Left colon (tissue), 2 donors: ENCODE measurements around the gene GDPD4. TPM values are rescaled to one million over a fixed set of nuclear protein-coding genes. Genes with fewer than 3 reads are reported as not detected.

Source experiments
- ATAC-seq: fragments of 200-7000 bp; cut with Tn5 transposase; one replicate; pipeline ENCODE4 v1.9.1; 2020; ENCODE audit warnings: mild to moderate bottlenecking, moderate library complexity
- DNase-seq, 2 donors: peaks; one replicate each; pipeline ENCODE4 v3.0.0-alpha.2; 2020
- intact Hi-C, 2 donors: fragments of 100-400 bp; cut with DNase I in 1 of 2; cut with micrococcal nuclease in 1 of 2; formaldehyde crosslinking; loops; one replicate each; pipeline versions ENCODE4 v1.11.2 to v1.14.0; 2022; cut with DNase I, micrococcal nuclease
- long read RNA-seq: library from polyadenylated mRNA; unstranded; transcript quantifications from one replicate; pipeline ENCODE4 v2.0.0, GENCODE V29; 2021
- total RNA-seq, 2 donors: library from RNA; stranded (reverse); fragmentation: NEBNext Ultra II Directional; extraction: Animal tissue kit (Norgen Biotek cat#: 25700); gene quantifications; one replicate each; pipeline ENCODE4 v1.2.1, GENCODE V29; 2021
- donor health status: DM: no; HTN: no; CAD: no.
- donor health status: DM: yes; HTN: yes; CAD: no.

Gene GDPD4
- total RNA-seq = not detected
- long read RNA-seq = 0 reads

- DNase-seq (no peak), ATAC-seq (no peak)
- intact Hi-C loops = no loop called here
Measured at GRCh38 chr11:77301510-77301909, at the start of gene GDPD4. Gene GDPD4, minus strand, starts transcription at chr11:77301686. Its CDS starts 16,549 bp downstream, at chr11:77285137.

GRCh38 chr11:77347948-77348347 lies 46.5 kb upstream of the GDPD4 start:
- DNase-seq (no peak), ATAC-seq (no peak)
- intact Hi-C loops = no loop called here

GRCh38 chr11:77346906-77347603 lies 45.6 kb upstream of the GDPD4 start:
- DNase-seq (no peak), ATAC-seq (no peak)
- intact Hi-C loops = no loop called here

GRCh38 chr11:77345621-77346020 lies 44.1 kb upstream of the GDPD4 start:
- no peak for ATAC-seq
- intact Hi-C loops = no loop called here
- no peak for DNase-seq

- ATAC-seq = no peak
- intact Hi-C loops = no loop called here
Measured at GRCh38 chr11:77340501-77340900, 39.0 kb upstream of the GDPD4 start.

GRCh38 chr11:77332259-77332658 lies 30.8 kb upstream of the GDPD4 start:
- intact Hi-C loops = no loop called here
- ATAC-seq = no peak
- no peak for DNase-seq

More at GRCh38 chr11:77340501-77340900, 39.0 kb upstream of the GDPD4 start:
- DNase-seq = no peak

GRCh38 chr11:77325159-77325558 lies 23.7 kb upstream of the GDPD4 start:
- intact Hi-C loops = no loop called here

GRCh38 chr11:77324508-77324907 lies 23.0 kb upstream of the GDPD4 start:
- DNase-seq (no peak), ATAC-seq (no peak)
- intact Hi-C loops = no loop called here

More at GRCh38 chr11:77325159-77325558, 23.7 kb upstream of the GDPD4 start:
- DNase-seq (no peak), ATAC-seq (no peak)

GRCh38 chr11:77322926-77323590 lies 21.6 kb upstream of the GDPD4 start:
- ATAC-seq (no peak), DNase-seq (no peak)
- intact Hi-C loops = no loop called here

- ATAC-seq = no peak
- DNase-seq = no peak
- intact Hi-C loops = no loop called here
Measured at GRCh38 chr11:77322506-77322905, 21.0 kb upstream of the GDPD4 start.

GRCh38 chr11:77320351-77320750 lies 18.9 kb upstream of the GDPD4 start:
- intact Hi-C loops = no loop called here
- DNase-seq (no peak), ATAC-seq (no peak)

GRCh38 chr11:77318600-77318999 lies 17.1 kb upstream of the GDPD4 start:
- DNase-seq (no peak), ATAC-seq (no peak)
- intact Hi-C loops = no loop called here

GRCh38 chr11:77316733-77317342 lies 15.4 kb upstream of the GDPD4 start:
- DNase-seq = no peak

GRCh38 chr11:77312107-77312506 lies 10.6 kb upstream of the GDPD4 start:
- intact Hi-C loops = no loop called here

More at GRCh38 chr11:77316733-77317342, 15.4 kb upstream of the GDPD4 start:
- ATAC-seq = no peak
- intact Hi-C loops = no loop called here

GRCh38 chr11:77311701-77312100 lies 10.2 kb upstream of the GDPD4 start:
- intact Hi-C loops = no loop called here
- no peak for DNase-seq
- ATAC-seq = no peak

More at GRCh38 chr11:77312107-77312506, 10.6 kb upstream of the GDPD4 start:
- ATAC-seq = no peak
- no peak for DNase-seq

GRCh38 chr11:77310721-77311120 lies 9.2 kb upstream of the GDPD4 start:
- no peak for DNase-seq
- intact Hi-C loops = no loop called here
- ATAC-seq = no peak

GRCh38 chr11:77309401-77310085 lies 8.1 kb upstream of the GDPD4 start:
- intact Hi-C loops = no loop called here
- ATAC-seq (no peak), DNase-seq (no peak)

- ATAC-seq (no peak), DNase-seq (no peak)
- intact Hi-C loops = no loop called here
Measured at GRCh38 chr11:77308838-77309237, 7.4 kb upstream of the GDPD4 start.

- no peak for ATAC-seq
- intact Hi-C loops = no loop called here
- DNase-seq = no peak
Measured at GRCh38 chr11:77303328-77303727, 1.8 kb upstream of the GDPD4 start.

- intact Hi-C loops = no loop called here
- ATAC-seq = no peak
- DNase-seq = no peak
Measured at GRCh38 chr11:77302752-77303151, 1.3 kb upstream of the GDPD4 start.
